Fibroblast of pulmonary artery (primary cell): ENCODE measurements around the gene SMIM44.

Experiments used
- DNase-seq: peaks from one replicate; pipeline ENCODE4 v3.0.0-alpha.2; 2010; ENCODE audit warnings: low read depth
- H3K4me3 ChIP-seq: replicated peaks from 2 replicates; pipeline ENCODE4 v1.5.1; 2011; ENCODE audit warnings: low read depth, mild to moderate bottlenecking, control low read depth, low read length, moderate library complexity
- TF ChIP-seq, protein P1 (sequence below): IDR thresholded peaks from 2 replicates; pipeline ENCODE4 v1.5.1; 2011; ENCODE audit warnings: mild to moderate bottlenecking, control low read depth, low read length, inconsistent platforms; ENCODE audit errors: missing control alignments

The SMIM44 gene

DNA sequence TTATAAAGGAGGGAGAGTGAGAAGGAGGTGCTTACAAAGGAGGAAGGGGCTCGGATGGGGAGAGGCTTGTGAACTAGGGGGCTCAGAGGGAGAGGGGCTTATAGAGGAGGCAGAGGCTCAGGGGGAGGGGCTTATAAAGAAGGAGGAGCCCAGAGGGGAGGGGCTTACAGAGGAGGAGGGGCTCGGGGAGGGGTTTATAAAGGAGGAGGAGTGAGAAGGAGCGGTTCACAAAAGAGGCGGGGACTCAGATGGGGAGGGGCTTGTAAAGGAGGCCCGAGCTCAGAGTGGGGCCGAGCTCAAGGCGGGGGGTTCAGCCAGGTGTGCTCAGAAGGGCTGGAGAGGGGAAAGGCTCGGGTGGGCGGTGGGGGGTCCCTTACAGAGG lies 3.4 kb downstream of the SMIM44 start:
- no peak overlapping the region for H3K4me3 ChIP-seq
- TF ChIP-seq, protein P1, sequence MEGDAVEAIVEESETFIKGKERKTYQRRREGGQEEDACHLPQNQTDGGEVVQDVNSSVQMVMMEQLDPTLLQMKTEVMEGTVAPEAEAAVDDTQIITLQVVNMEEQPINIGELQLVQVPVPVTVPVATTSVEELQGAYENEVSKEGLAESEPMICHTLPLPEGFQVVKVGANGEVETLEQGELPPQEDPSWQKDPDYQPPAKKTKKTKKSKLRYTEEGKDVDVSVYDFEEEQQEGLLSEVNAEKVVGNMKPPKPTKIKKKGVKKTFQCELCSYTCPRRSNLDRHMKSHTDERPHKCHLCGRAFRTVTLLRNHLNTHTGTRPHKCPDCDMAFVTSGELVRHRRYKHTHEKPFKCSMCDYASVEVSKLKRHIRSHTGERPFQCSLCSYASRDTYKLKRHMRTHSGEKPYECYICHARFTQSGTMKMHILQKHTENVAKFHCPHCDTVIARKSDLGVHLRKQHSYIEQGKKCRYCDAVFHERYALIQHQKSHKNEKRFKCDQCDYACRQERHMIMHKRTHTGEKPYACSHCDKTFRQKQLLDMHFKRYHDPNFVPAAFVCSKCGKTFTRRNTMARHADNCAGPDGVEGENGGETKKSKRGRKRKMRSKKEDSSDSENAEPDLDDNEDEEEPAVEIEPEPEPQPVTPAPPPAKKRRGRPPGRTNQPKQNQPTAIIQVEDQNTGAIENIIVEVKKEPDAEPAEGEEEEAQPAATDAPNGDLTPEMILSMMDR = no peak
- no peak for DNase-seq

DNA sequence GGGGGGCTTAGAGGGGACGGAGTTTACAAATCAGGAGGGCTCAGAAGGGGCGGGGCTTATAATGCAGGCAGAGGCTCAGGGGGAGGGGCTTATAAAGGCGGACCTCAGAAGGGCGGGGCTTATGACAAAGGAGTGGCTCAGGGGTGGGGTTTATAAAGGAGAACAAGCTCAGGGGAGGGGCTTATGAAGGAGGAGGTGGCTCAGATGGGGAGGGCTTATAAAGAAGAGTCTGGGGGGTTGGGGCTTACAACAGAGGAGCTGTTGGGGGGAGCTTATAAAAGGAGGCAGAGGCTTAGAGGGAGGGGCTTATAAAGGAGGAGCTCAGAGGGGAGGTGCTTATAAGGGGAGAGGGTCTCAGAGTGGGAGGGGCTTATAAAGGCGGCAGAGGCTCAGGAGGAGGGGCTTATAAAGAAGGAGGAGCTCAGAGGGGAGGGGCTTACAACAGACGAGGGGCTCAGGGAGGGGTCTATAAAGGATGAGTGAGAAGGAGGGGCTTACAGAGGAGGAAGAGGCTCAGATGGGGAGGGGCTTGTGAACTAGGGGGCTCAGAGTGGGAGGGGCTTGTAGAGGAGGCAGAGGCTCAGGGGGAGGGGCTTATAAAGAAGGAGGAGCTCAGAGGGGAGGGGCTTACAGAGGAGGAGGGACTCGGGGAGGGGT lies 3.9 kb downstream of the SMIM44 start:
- DNase-seq = no peak
- TF ChIP-seq, protein P1 = no peak
- H3K4me3 ChIP-seq = no peak overlapping the region

DNA sequence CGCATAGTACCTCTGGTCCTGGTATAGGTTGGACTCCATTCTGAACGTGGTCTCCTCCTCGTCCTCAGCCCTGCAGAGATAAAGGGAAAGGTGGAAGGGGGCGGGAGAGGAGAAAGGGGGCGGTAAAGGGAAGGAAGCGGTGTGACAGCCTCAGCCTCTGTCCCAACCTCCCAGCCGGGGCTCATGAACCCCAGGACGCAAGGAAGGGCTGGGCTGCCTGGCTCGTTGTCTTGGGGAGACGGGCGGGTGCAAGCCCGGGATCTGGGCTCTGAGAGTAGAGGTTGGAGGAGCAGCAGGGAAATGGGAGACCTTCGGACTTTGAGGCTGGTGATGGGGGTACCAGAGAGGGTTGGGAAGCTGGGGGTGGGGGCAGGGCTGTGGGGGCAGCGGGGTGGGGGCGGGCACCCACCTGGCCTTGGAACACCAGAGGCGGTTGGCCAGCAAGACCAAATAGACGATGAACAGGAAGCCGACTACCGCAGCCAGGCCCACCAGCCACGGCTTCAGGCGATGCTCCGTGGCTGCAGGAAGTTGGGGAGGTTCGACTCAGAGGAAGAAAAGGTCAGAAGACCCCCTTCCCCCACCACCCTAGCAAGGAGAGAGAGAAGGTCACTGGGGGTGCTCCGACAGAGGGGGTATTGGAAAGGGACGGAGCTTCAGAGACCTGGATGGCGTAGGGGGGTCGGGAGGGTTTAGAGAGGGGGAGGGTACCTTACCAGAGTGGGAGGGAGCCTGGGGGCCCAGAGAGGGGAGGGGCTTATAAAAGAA lies 4.6 kb downstream of the SMIM44 start:
- no peak for DNase-seq
- H3K4me3 ChIP-seq = no peak overlapping the region
- TF ChIP-seq, protein P1 = no peak

DNA sequence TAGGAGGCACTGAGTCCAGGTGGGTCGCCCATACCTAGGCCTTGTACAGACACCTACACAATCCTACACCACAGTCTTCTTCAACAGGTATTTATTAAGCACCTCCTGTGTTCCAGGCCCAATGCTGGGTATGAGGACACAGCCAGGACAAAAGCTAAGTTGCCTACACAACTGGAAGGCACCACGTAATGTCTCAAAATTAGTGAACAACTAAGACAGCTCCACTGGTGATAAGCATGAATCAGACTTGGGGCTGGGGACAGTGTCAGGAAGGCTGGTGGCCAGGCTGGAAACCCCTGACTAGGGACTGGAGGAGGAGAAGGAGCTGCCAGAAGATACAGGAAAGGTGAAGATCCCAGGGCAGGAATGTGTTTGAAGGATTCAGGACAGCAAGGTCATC lies 5.3 kb downstream of the SMIM44 start:
- H3K4me3 ChIP-seq = no peak overlapping the region
- TF ChIP-seq, protein P1 = no peak
- DNase-seq = no peak

DNA sequence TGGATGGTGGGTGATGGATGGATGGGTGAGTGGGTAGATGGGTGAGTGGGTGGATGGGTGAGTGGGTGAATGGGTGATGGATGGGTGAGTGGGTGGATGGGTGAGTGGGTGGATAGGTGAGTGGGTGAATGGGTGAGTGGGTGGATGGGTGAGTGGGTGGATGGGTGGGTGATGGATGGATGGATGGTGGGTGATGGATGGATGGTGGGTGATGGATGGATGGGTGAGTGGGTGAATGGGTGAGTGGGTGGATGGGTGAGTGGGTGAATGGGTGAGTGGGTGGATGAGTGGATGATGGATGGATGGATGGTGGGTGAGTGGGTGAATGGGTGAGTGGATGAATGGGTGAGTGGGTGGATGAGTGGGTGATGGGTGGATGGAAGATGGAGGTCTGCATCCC lies 5.7 kb downstream of the SMIM44 start:
- TF ChIP-seq, protein P1 = no peak
- H3K4me3 ChIP-seq = no peak overlapping the region
- no peak for DNase-seq

DNA sequence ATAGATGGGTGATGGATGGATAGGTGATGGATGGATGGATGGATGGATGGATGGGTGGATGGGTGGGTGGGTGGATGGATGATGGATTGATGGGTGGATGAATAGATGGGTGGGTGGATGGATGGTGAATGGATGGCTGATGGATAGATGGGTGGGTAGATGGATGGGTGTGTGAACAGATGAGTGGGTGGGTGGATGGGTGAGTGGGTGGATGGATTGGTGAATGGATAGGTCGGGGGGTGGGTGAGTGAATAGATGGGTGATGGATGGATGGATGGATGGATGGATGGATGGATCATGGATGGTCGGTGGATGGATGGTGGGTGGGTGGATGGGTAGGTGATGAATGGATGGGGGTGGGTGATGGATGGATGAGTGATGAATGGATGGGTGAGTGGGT lies 6.4 kb downstream of the SMIM44 start:
- no peak for DNase-seq
- TF ChIP-seq, protein P1 = no peak
- H3K4me3 ChIP-seq = no peak overlapping the region

DNA sequence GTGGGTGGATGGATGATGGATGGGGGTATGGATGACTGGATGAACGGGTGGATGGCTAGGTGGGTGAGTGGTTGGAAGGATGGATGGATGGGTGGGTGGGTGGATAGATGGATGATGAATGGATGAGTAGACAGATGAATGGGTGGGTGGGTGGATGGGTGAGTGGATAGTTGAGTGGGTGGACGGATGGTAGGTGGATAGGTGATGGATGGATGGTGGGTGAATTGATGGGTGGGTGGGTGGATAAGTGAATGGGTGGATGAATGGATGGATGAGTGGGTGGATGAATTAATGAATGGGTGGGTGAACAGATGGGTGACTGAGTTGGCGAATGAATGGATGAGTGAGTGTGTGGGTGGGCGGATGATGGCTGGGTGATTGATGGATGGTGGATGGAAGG lies 7.8 kb downstream of the SMIM44 start:
- TF ChIP-seq, protein P1 = no peak
- DNase-seq = no peak

More for the DNA sequence above, 7.8 kb downstream of the SMIM44 start:
- H3K4me3 ChIP-seq = no peak overlapping the region
